Neural progenitor cell (in vitro differentiated cells): Measurements from ENCODE around the gene HPCA. TPM values are rescaled to one million over a fixed set of nuclear protein-coding genes. Genes with fewer than 3 reads are reported as not detected.

Experiments used
- DNase-seq: peaks from one replicate; pipeline ENCODE4 v3.0.0-alpha.2; 2016; ENCODE audit warnings: low spot score
- H2AFZ ChIP-seq: fragments of 200-600 bp; sonication (generic); replicated peaks from 2 replicates; pipeline ENCODE4 v1.6.1; 2016; ENCODE audit warnings: antibody characterized with exemption
- H3F3A ChIP-seq: fragments of 200-600 bp; sonication (generic); 2 replicates; pipeline ENCODE4 v1.6.1; 2016; ENCODE audit warnings: antibody characterized with exemption, low read depth
- H3K27ac ChIP-seq: fragments of 200-600 bp; sonication (generic); 2 replicates; pipeline ENCODE4 v1.5.1; 2016; ENCODE audit warnings: mild to moderate bottlenecking
- H3K27me3 ChIP-seq: fragments of 200-600 bp; sonication (generic); 2 replicates; pipeline ENCODE4 v1.6.1; 2016; ENCODE audit warnings: mild to moderate bottlenecking, moderate library complexity
- H3K36me3 ChIP-seq: fragments of 200-600 bp; sonication (generic); 2 replicates; pipeline ENCODE4 v1.5.1; 2016
- H3K4me1 ChIP-seq: fragments of 200-600 bp; sonication (generic); 2 replicates; pipeline ENCODE4 v1.6.1; 2016; ENCODE audit warnings: mixed run types
- H3K4me2 ChIP-seq: fragments of 200-600 bp; sonication (generic); 2 replicates; pipeline ENCODE4 v1.6.1; 2016
- H3K4me3 ChIP-seq: fragments of 200-600 bp; sonication (generic); 2 replicates; pipeline ENCODE4 v1.5.1; 2016
- H3K79me2 ChIP-seq: fragments of 200-600 bp; sonication (generic); 2 replicates; pipeline ENCODE4 v1.6.1; 2016; ENCODE audit warnings: low read depth
- H3K9ac ChIP-seq: fragments of 200-600 bp; sonication (generic); 2 replicates; pipeline ENCODE4 v1.6.1; 2016
- H3K9me3 ChIP-seq: fragments of 200-600 bp; sonication (generic); 2 replicates; pipeline ENCODE4 v1.5.1; 2016; ENCODE audit warnings: low read depth
- H4K20me1 ChIP-seq: fragments of 200-600 bp; sonication (generic); 2 replicates; pipeline ENCODE4 v1.6.1; 2016; ENCODE audit warnings: low read depth
- H3K27ac Mint-ChIP-seq: 3 replicates; pipeline ENCODE4 v1.8.0; 2021; ENCODE audit warnings: mixed read lengths
- H3K27me3 Mint-ChIP-seq: 2 replicates; pipeline ENCODE4 v1.8.0; 2022; ENCODE audit warnings: low read depth, mild to moderate bottlenecking, inconsistent platforms, moderate library complexity, mixed read lengths; ENCODE audit not compliant: insufficient read depth
- H3K36me3 Mint-ChIP-seq: 3 replicates; pipeline ENCODE4 v1.8.0; 2021; ENCODE audit warnings: mixed read lengths
- H3K4me1 Mint-ChIP-seq: 3 replicates; pipeline ENCODE4 v1.8.0; 2021; ENCODE audit warnings: mixed read lengths
- H3K4me3 Mint-ChIP-seq: 3 replicates; pipeline ENCODE4 v1.8.0; 2021; ENCODE audit warnings: mild to moderate bottlenecking, moderate library complexity, mixed read lengths
- H3K9me3 Mint-ChIP-seq: 3 replicates; pipeline ENCODE4 v1.8.0; 2020; ENCODE audit warnings: mixed read lengths
- EZH2 ChIP-seq: fragments of 200-600 bp; sonication (generic); IDR thresholded peaks from 2 replicates; pipeline ENCODE4 v1.6.1; 2017; ENCODE audit warnings: antibody characterized with exemption, mild to moderate bottlenecking, moderate library complexity
- EZH2phosphoT487 ChIP-seq: fragments of 200-600 bp; sonication (generic); IDR thresholded peaks from 2 replicates; pipeline ENCODE4 v1.6.1; 2017; ENCODE audit warnings: antibody characterized with exemption
- total RNA-seq: library from RNA; depleted of rRNA; stranded (reverse); fragments of >200 nt; gene quantifications from 2 replicates; pipeline ENCODE4 v1.2.3, GENCODE V29; 2015; ENCODE audit warnings: low replicate concordance
- TF ChIP-seq, protein P1 (sequence below): fragments of 200-600 bp; sonication (generic); IDR thresholded peaks from 2 replicates; pipeline ENCODE4 v1.5.1; 2017; ENCODE audit warnings: antibody characterized with exemption, mild to moderate bottlenecking

HPCA gene
- total RNA-seq, 1 donor from 2014 or later, result not detected

GRCh38 chr1:32895325-32896215, 9.3 kb downstream of the HPCA start:
- H4K20me1 ChIP-seq, result peaks cover 19% of the 10 kb centered on the region
- peaks cover 37% of the 10 kb centered on the region for H3K27me3 Mint-ChIP-seq
- no peaks in the 10 kb centered on the region for H3K79me2 ChIP-seq
- no peak for DNase-seq
- no peak overlapping the region for H2AFZ ChIP-seq
- H3K4me1 Mint-ChIP-seq, result peaks cover 22% of the 10 kb centered on the region
- no peaks in the 10 kb centered on the region for H3K36me3 Mint-ChIP-seq
- H3K9ac ChIP-seq, result no peak overlapping the region
- peaks cover 24% of the 10 kb centered on the region for H3F3A ChIP-seq
- H3K9me3 ChIP-seq, result no peaks in the 10 kb centered on the region
- H3K36me3 ChIP-seq, result no peaks in the 10 kb centered on the region
- H3K4me1 ChIP-seq, result peaks cover 20% of the 10 kb centered on the region
- peak overlapping the region; percentile 20 for H3K4me3 Mint-ChIP-seq
- peaks cover 47% of the 10 kb centered on the region for H3K27me3 ChIP-seq
- H3K27ac Mint-ChIP-seq, result peak overlapping the region; percentile 81
- no peaks in the 10 kb centered on the region for H3K9me3 Mint-ChIP-seq
- TF ChIP-seq EZH2phosphoT487 (no peak), EZH2 (no peak)
- TF ChIP-seq, protein P1, sequence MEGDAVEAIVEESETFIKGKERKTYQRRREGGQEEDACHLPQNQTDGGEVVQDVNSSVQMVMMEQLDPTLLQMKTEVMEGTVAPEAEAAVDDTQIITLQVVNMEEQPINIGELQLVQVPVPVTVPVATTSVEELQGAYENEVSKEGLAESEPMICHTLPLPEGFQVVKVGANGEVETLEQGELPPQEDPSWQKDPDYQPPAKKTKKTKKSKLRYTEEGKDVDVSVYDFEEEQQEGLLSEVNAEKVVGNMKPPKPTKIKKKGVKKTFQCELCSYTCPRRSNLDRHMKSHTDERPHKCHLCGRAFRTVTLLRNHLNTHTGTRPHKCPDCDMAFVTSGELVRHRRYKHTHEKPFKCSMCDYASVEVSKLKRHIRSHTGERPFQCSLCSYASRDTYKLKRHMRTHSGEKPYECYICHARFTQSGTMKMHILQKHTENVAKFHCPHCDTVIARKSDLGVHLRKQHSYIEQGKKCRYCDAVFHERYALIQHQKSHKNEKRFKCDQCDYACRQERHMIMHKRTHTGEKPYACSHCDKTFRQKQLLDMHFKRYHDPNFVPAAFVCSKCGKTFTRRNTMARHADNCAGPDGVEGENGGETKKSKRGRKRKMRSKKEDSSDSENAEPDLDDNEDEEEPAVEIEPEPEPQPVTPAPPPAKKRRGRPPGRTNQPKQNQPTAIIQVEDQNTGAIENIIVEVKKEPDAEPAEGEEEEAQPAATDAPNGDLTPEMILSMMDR, result no peak
- H3K4me3 ChIP-seq, result no peak overlapping the region
- no peak overlapping the region for H3K4me2 ChIP-seq
- no peak overlapping the region for H3K27ac ChIP-seq

DNA sequence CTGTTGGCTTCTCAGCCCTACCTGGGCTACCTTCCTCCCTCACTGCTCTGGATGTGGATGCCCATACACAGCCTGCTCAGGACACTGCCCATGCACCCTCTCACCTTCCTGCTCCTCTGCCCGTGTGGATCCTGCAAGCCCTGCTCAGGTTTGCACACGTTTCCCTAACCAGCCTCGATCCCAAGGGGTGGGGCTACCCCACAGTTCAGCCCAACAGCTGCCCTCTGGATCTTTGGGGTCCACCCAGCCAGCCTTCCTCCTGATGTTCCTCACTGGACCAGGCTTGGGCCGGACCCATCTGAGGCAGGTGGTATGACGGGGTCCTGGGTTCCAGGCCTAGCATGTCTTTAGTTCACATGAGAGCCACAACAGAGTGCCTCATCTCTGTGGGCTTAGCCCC, 10.2 kb downstream of the HPCA start:
- Histone ChIP-seq H3K27ac (no peak overlapping the region), H4K20me1 (peaks cover 14% of the 10 kb centered on the region), H2AFZ (no peak overlapping the region), H3K4me2 (no peak overlapping the region), H3K79me2 (no peaks in the 10 kb centered on the region), H3F3A (peaks cover 28% of the 10 kb centered on the region), H3K27me3 (peaks cover 51% of the 10 kb centered on the region), H3K9ac (no peak overlapping the region), H3K36me3 (no peaks in the 10 kb centered on the region), H3K9me3 (no peaks in the 10 kb centered on the region), H3K4me3 (no peak overlapping the region), H3K4me1 (peaks cover 21% of the 10 kb centered on the region)
- H3K27ac Mint-ChIP-seq, result no peak overlapping the region
- no peaks in the 10 kb centered on the region for H3K9me3 Mint-ChIP-seq
- TF ChIP-seq EZH2phosphoT487, result no peak
- no peak for TF ChIP-seq EZH2
- DNase-seq, result no peak
- peaks cover 34% of the 10 kb centered on the region for H3K27me3 Mint-ChIP-seq
- no peaks in the 10 kb centered on the region for H3K36me3 Mint-ChIP-seq
- H3K4me3 Mint-ChIP-seq, result no peak overlapping the region
- peaks cover 20% of the 10 kb centered on the region for H3K4me1 Mint-ChIP-seq

DNA sequence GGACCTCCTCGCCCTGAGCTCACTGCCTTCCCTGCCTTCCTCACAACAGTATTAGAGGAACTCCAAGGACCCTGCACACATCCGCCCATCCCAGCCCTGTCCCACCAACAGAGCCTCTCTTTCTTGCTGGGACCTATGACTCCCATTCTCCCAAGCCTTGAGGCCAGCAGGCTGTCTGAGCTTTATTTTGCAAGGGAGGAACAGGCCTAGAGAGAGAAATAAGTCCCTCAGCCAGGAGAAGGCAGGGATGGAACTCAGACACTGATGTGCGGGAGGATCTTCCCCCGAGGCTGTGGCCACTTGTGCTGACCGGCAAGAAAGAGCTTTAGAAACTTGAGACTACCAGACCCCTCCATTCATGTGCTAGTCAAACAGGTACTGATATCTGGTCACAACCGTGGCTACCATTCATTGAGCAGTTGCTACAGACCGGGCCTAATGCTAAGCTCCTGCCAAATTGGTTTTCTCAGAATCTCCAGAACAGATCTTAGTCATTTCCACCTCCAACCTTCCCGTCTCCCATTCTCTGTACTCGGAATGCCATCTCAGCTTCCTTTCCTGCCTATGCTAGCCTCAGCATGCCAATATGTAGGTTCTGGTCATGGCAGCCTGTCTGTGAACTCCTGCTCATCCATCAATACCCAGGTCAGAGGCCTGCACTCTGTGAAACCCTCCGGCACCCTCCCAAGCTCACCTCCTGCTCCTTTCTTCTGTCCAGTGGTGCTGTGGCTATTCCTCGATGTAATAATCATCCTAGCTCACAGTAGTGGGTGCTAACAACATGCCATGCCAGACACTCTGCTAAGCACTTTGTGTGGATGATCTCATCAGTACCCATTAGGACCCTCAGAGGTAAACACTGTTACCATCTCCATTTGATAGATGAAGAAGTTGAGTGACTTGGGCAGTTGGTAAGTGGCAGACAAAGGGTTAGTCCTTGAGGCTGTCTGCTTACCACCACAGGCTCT, 11.1 kb downstream of the HPCA start:
- peaks cover 21% of the 10 kb centered on the region for H3K4me1 ChIP-seq
- H3F3A ChIP-seq, result peaks cover 31% of the 10 kb centered on the region
- DNase-seq, result no peak
- H3K27me3 ChIP-seq, result peaks cover 51% of the 10 kb centered on the region
- H3K4me2 ChIP-seq, result no peak overlapping the region
- H2AFZ ChIP-seq, result no peak overlapping the region
- peaks cover 7% of the 10 kb centered on the region for H4K20me1 ChIP-seq
- TF ChIP-seq EZH2 (no peak), EZH2phosphoT487 (no peak)
- TF ChIP-seq, protein P1, result no peak
- H3K27me3 Mint-ChIP-seq, result peaks cover 39% of the 10 kb centered on the region
- no peaks in the 10 kb centered on the region for H3K9me3 ChIP-seq
- H3K4me1 Mint-ChIP-seq, result peaks cover 16% of the 10 kb centered on the region
- H3K9me3 Mint-ChIP-seq, result peaks cover 2% of the 10 kb centered on the region
- no peaks in the 10 kb centered on the region for H3K36me3 Mint-ChIP-seq
- H3K9ac ChIP-seq, result no peak overlapping the region
- no peak overlapping the region for H3K27ac Mint-ChIP-seq
- no peak overlapping the region for H3K4me3 ChIP-seq
- H3K4me3 Mint-ChIP-seq, result no peak overlapping the region
- no peaks in the 10 kb centered on the region for H3K79me2 ChIP-seq
- H3K27ac ChIP-seq, result no peak overlapping the region
- H3K36me3 ChIP-seq, result no peaks in the 10 kb centered on the region
